Measurements from ENCODE around the gene TTC34.

TTC34 gene

GRCh38 chr1:2587071-2587859 lies 214.2 kb downstream of the TTC34 start:
- H3K27ac Mint-ChIP-seq = no peak overlapping the region
- peak overlapping the region; percentile 77 for H3K4me3 Mint-ChIP-seq
- H3K9me3 Mint-ChIP-seq = no peaks in the 10 kb centered on the region
- H3K36me3 Mint-ChIP-seq (ENCODE audit: low read depth) = peaks cover 6% of the 10 kb centered on the region
- H3K4me1 Mint-ChIP-seq (ENCODE audit: low read depth) = peaks cover 23% of the 10 kb centered on the region
- H3K27me3 Mint-ChIP-seq (ENCODE audit: low read depth) = no peaks in the 10 kb centered on the region

GRCh38 chr1:2586154-2587070 lies 215.1 kb downstream of the TTC34 start, which contains the start of gene PRXL2B:
Gene PRXL2B, plus strand, starts transcription at chr1:2586777. Its CDS starts 109 bp downstream, at chr1:2586886.
- H3K36me3 Mint-ChIP-seq (ENCODE audit: low read depth) = peaks cover 10% of the 10 kb centered on the region
- H3K27me3 Mint-ChIP-seq (ENCODE audit: low read depth) = no peaks in the 10 kb centered on the region
- peak within 1 kb of the TSS; percentile 87 for H3K4me3 Mint-ChIP-seq
- peaks cover 28% of the 10 kb centered on the region for H3K4me1 Mint-ChIP-seq (ENCODE audit: low read depth)
- H3K9me3 Mint-ChIP-seq = no peaks in the 10 kb centered on the region
- peak within 1 kb of the TSS; percentile 95 for H3K27ac Mint-ChIP-seq
